ENCODE measurements around the gene ERAS. TPM values are rescaled to one million over a fixed set of nuclear protein-coding genes. Genes with fewer than 3 reads are reported as not detected.
"Not testable (repeated sequence)": the region's sequence is repeated elsewhere in the genome, so short reads cannot be mapped to it uniquely, and the experiment has no call there.

The ERAS gene
- total RNA-seq, 8 experiments from 2014 or later = 0.27 to 0.90 (median 0.46) TPM; not detected in 1

DNA sequence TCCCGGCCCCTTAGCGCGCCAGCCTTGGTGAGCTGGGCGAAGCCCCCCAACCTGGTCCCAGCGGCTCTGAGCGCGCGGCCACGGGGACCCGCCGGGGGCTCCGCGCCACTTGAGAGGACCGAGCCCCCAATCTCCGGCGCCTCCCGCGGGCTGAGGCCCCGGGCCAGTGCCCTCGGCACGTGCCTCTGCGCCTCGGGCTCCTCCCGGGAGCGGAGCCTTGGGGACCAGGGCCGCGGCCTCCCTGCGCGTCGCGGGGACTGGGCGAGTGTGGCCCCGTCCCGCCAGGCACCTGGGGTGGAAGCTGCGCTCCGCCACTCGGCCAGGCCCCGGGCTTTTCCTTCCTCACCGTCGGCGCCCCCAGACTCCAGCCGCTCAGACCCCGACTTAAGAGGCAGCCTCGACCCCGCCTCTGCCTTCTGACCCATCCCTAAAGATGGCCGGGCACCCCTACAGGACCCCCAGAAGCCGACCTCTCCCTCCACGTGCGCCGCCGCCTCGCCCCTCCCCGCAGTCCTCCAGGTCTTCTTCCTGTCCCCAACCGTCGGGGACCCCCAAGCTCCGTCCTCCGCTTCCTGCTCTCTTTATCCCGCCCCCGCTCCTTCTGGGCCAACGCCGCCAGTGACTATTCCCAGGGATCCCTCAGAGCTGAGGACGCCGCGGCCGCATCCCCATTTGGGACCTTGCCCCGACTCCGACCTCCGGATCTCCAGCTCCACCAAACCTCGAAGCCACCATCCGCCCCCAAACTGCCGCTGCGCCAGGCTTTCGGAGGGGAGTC lies 752 bp downstream of the ERAS start:
- 70% methylated on average over 8 of the region's 73 CpGs; no CpG with 5 or more reads in 9 of the 10 experiments for WGBS, 10 experiments
- no peak overlapping the region for H3K4me3 ChIP-seq

DNA sequence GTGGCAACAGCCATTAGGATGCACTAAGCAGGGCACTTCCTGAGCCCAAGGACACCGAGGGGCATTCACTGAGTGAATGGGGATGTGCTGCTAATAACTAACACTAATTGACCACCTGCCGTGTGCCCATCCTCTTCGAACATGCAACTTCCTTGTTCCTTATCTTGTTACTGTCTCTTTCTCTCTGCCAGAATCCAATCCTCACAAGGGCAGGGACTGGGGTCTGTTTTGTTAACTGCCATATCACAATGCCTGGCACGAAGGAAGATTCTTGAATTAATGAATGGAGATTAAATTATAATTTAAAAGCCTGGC lies 1.3 kb downstream of the ERAS start:
- no peak overlapping the region for H3K27ac ChIP-seq
- in situ Hi-C loops (cut with MboI; ENCODE audit: low pct_unique_long_range_greater_than_20kb in 2 of 9, low sequenced_read_pairs in 9 of 9, unreplicated experiment in 9 of 9) = no loop called here
- WGBS, 10 experiments = 60 to 64% methylated on average over 1 to 3 of the region's 4 CpGs; no CpG with 5 or more reads in 8 of the 10 experiments
- ATAC-seq (replicated peaks in 6 of 8) = no peak
- peaks cover 3 to 4% of the 10 kb centered on the region in 2 donors for H3K4me1 ChIP-seq (replicated peaks in 1 of 2)
- no peak overlapping the region for H3K4me3 ChIP-seq

More for the DNA sequence above, 752 bp downstream of the ERAS start:
- in situ Hi-C loops (cut with MboI; ENCODE audit: low pct_unique_long_range_greater_than_20kb in 2 of 9, low sequenced_read_pairs in 9 of 9, unreplicated experiment in 9 of 9) = no loop called here
- Histone ChIP-seq H3K27ac (no peak overlapping the region), H3K4me1 (replicated peaks in 1 of 2) (peaks cover 0 to 2% of the 10 kb centered on the region in 2 donors)
- no peak for ATAC-seq (replicated peaks in 6 of 8)

DNA sequence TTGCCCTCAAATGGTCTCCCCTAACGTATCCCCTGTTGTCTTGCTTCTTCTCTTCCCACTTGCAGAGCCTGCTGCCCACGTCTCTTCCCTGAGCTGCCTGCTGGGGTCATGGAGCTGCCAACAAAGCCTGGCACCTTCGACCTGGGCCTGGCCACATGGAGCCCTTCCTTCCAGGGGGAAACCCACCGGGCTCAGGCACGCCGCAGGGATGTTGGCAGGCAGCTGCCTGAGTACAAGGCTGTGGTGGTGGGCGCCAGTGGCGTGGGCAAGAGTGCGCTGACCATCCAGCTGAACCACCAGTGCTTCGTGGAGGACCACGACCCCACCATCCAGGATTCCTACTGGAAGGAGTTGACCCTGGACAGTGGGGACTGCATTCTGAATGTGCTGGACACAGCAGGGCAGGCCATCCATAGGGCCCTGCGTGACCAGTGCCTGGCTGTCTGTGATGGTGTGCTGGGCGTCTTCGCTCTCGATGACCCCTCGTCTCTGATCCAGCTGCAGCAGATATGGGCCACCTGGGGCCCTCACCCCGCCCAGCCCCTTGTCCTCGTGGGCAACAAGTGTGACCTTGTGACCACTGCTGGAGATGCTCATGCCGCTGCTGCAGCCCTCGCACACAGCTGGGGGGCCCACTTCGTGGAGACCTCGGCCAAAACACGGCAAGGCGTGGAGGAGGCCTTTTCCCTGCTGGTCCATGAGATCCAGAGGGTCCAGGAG lies 2.9 kb downstream of the ERAS start:
- WGBS, 10 experiments = 45 to 90% methylated on average over 2 to 8 of the region's 24 CpGs; no CpG with 5 or more reads in 8 of the 10 experiments
- H3K27ac ChIP-seq = no peak overlapping the region
- H3K4me1 ChIP-seq (replicated peaks in 1 of 2) = peaks cover 5 to 15% of the 10 kb centered on the region in 2 donors
- ATAC-seq (replicated peaks in 6 of 8) = no peak
- in situ Hi-C loops (cut with MboI; ENCODE audit: low pct_unique_long_range_greater_than_20kb in 2 of 9, low sequenced_read_pairs in 9 of 9, unreplicated experiment in 9 of 9) = no loop called here
- no peak overlapping the region for H3K4me3 ChIP-seq

DNA sequence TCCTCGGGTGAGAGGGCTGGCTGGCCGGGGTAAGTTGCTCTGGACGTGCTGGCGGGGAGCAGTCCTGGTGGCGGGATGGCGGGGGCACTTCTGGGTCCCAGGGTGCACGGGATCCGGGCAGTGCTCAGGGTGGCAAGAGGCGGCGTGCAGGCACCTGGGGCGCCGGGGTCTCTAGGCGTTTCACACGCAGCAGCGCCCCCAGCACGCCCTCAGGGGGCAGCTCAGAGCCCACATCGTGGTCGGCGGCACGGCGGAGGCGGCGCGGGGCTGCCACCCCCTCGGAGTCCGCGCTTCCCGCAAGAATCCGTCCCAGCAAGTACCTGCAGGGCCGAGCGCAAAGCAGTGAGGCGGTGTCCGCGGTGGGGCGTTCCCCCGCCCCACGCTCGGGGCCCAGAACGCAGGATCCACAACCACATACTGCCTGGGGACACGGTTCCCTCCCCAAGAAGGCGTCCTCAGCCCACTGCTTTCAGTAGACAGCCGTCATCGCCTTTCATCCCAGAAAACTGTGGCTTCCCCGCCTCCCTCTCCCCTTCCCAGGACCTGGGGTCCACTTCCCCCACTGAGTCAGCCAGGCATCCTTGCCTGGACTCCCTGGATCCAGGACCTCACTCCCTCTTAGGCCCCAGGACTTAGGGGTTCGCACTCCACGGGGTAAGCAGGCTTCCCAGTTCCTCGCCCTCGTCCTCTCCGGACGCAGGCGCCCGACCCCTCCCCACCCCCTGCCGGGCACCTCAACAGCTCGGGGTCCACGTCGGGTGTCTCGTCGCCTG lies 5.0 kb downstream of the ERAS start:
- peak in 1 of 8 experiments; percentile 18 for ATAC-seq (replicated peaks in 6 of 8)
- 49% methylated on average over 11 of the region's 58 CpGs; no CpG with 5 or more reads in 9 of the 10 experiments for WGBS, 10 experiments
- in situ Hi-C loops (cut with MboI; ENCODE audit: low pct_unique_long_range_greater_than_20kb in 2 of 9, low sequenced_read_pairs in 9 of 9, unreplicated experiment in 9 of 9) = no loop called here

DNA sequence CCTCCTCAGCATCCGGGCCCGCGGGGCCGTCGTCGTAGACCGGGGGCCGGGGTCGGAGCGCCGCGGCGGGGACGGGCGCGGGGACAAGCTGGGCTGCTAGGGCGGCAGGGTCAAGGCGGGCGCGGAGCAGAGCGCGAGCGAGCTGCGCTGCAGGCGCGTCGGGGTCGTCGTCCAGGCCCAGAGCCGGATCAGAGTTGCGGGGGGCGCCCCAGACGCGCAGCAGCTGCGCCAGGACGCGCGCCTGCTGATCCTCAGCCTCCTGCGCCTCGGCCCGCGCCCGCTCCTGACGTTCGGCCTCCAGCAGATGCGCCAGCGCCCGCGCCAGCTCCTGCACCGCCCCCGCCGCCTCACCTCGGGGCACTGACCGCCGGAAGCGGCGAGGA lies 5.6 kb downstream of the ERAS start:
- in situ Hi-C loops (cut with MboI; ENCODE audit: low pct_unique_long_range_greater_than_20kb in 2 of 9, low sequenced_read_pairs in 9 of 9, unreplicated experiment in 9 of 9) = no loop called here
- Histone ChIP-seq H3K27ac (no peak overlapping the region), H3K4me1 (replicated peaks in 1 of 2) (peaks cover 9 to 22% of the 10 kb centered on the region in 2 donors), H3K4me3 (peak overlapping the region in 4 of 5 donors; percentile 2 to 31 (median 12))
- WGBS, 10 experiments = no CpG with 5 or more reads among the region's 57 CpGs
- no peak for ATAC-seq (replicated peaks in 6 of 8)

More for the DNA sequence above, 5.0 kb downstream of the ERAS start:
- Histone ChIP-seq H3K4me3 (peak overlapping the region in 3 of 5 donors; percentile 7 to 31 (median 16)), H3K4me1 (replicated peaks in 1 of 2) (peaks cover 9 to 21% of the 10 kb centered on the region in 2 donors), H3K27ac (no peak overlapping the region)

DNA sequence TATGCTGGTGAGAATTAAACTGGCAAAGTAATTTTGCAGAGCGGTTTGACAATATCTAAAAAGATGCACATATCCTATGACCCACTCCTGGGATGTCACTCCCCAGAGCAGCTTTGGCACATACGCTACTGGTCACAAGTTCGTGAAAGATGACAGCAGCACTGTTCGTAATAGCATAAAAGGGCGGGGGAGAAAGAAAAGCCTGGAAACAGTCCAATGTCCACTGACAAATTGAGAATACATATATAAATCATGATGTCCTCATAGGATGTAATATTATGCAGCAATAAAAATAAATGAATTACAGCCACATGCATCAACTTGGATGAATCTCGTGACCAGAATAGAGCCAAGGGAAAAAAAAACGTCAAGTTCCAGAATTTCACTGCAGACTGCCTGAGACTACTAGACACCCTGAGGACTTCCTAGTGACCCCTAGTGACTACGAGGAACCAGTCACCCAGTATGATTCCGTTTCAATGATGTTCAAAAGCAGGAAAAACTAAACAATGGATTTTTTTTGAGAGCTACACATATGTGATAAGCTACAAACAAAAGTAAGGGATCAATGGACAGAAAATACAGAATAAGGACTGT lies 7.3 kb downstream of the ERAS start:
- Histone ChIP-seq H3K4me3 (peak overlapping the region; percentile 64 to 99 (median 73)), H3K27ac (peak overlapping the region in 1 of 2 donors; percentile 84), H3K4me1 (replicated peaks in 1 of 2) (peaks cover 9 to 22% of the 10 kb centered on the region in 2 donors)
- 0 to 60% (median 23%) methylated on average over 1 to 7 of the region's 9 CpGs; no CpG with 5 or more reads in 4 of the 10 experiments for WGBS, 10 experiments
- in situ Hi-C loops (cut with MboI; ENCODE audit: low pct_unique_long_range_greater_than_20kb in 2 of 9, low sequenced_read_pairs in 9 of 9, unreplicated experiment in 9 of 9) = no loop called here
- ATAC-seq (replicated peaks in 6 of 8) = peak; percentile 48 to 74 (median 66)

DNA sequence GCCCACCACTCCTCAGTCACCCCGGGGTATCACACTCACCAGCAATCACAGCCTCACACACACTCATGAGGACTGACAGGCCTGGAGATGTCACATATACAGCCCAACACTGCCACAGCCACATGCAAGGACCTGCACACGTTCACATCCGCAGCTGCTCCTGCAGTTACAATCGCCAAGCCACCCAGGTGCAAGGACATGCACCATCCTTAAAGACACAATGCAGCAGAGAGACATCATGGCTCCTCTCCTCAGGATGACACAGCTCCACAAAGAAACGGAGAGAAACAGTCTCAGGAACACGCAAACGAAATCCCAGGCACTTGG lies 8.0 kb downstream of the ERAS start:
- peak overlapping the region; percentile 63 to 84 for H3K27ac ChIP-seq
- 0 to 42% methylated on average over 3 to 5 of the region's 7 CpGs; no CpG with 5 or more reads in 8 of the 10 experiments for WGBS, 10 experiments
- H3K4me1 ChIP-seq (replicated peaks in 1 of 2) = peaks cover 9 to 22% of the 10 kb centered on the region in 2 donors
- in situ Hi-C loops (cut with MboI; ENCODE audit: low pct_unique_long_range_greater_than_20kb in 2 of 9, low sequenced_read_pairs in 9 of 9, unreplicated experiment in 9 of 9) = no loop called here
- H3K4me3 ChIP-seq = peak overlapping the region; percentile 64 to 99 (median 73)
- peak in 7 of 8 experiments; percentile 9 to 45 (median 24) for ATAC-seq (replicated peaks in 6 of 8)

DNA sequence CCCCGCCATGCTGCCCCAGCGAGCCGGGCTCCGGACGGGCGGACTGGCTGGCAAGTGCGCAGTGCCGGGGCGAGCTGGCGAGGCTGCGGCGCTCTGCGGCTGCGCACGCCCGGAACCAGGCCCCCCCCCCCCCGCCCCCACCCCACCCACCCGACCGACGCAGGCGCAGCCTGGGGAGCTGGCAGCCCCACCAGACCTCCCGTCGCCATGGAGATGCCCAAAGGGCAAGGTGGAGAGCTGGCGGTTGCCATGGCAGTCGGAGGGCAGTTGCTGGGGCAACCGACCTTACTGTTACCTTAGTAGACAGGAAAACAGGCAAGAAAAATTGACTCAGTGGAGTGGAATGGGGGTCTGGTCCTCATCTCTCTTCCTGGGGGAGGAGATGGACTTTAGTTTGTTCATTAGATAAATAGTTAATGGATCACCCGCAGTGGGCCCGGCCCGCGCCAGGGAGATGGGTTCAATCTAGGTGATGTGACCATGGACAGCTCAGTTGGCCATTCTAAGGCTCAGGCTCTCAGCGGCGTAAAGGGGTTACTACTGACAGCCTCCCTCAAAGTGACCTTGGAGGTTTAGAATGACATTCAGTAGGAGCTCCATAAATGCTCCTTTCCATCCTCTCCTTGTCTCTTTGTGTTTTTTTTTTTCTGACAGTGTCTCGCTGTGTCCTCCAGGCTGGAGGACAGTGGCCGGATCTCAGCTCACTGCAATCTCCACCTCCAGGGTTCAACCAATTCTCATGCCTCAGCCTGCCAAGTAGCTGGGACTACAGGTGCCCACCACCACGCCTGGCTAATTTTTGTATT lies 9.4 kb downstream of the ERAS start, which contains the start of gene PCSK1N:
PCSK1N (minus strand) TSS at position 87 of the 806 bp plus-strand sequence; CDS start at position 9, 78 bp downstream.
- Histone ChIP-seq H3K4me1 (replicated peaks in 1 of 2) (peaks cover 9 to 22% of the 10 kb centered on the region in 2 donors), H3K4me3 (peak within 1 kb of the TSS; percentile 64 to 99 (median 73)), H3K27ac (peak within 1 kb of the TSS; percentile 80 to 84)
- 18 to 86% (median 53%) methylated on average over 1 to 10 of the region's 35 CpGs; no CpG with 5 or more reads in 6 of the 10 experiments for WGBS, 10 experiments
- in situ Hi-C loops (cut with MboI; ENCODE audit: low pct_unique_long_range_greater_than_20kb in 2 of 9, low sequenced_read_pairs in 9 of 9, unreplicated experiment in 9 of 9) = no loop called here
- peak in 7 of 8 experiments; percentile 12 to 74 (median 62) for ATAC-seq (replicated peaks in 6 of 8)

DNA sequence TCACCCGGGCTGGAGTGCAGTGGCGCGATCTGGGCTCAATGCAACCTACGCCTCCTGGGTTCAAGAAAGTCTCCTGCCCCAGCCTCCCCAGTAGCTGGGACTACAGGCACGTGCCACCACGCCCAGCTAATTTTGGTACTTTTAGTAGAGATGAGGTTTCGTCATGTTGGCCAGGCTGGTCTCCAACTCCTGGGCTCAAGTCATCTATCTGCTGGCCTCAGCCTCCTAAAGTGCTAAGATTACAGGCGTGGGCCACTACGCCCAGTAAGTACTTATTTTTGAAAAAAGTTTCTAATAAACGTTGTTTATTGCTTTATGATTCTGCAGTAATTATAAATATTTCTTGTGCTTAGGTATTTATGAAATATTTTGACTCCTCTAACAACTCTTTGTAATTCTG lies 13.4 kb downstream of the ERAS start:
- WGBS, 10 experiments = 50 to 84% methylated on average over 3 to 4 of the region's 10 CpGs; no CpG with 5 or more reads in 8 of the 10 experiments
- ATAC-seq (replicated peaks in 6 of 8) = no peak
- H3K4me1 ChIP-seq (replicated peaks in 1 of 2) = peaks cover 4 to 7% of the 10 kb centered on the region in 2 donors
- H3K4me3 ChIP-seq = no peak overlapping the region
- in situ Hi-C loops (cut with MboI; ENCODE audit: low pct_unique_long_range_greater_than_20kb in 2 of 9, low sequenced_read_pairs in 9 of 9, unreplicated experiment in 9 of 9) = no loop called here
- H3K27ac ChIP-seq = no peak overlapping the region

DNA sequence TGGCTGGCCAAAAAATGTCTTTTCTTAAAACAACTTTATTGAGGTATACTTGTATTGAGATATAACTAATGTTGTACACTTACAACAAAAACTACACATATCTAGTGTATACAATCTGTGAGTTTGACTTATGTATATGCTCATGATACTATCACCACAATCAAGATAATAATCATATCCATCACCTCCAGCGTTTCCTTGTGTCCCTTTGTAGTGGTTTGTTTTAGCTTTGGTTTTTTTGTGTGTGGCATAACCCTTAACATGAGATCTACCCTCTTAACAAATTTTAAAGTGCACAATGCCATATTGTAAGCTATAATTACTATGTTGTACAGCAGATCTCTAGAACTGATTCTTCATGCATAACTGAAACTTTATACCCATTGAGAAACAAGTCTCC lies 22.5 kb downstream of the ERAS start:
- H3K4me1 ChIP-seq (replicated peaks in 1 of 2) = no peaks in the 10 kb centered on the region
- WGBS, 10 experiments = 29 to 86% (median 80%) methylated on average over 1 of the region's 1 CpG; no CpG with 5 or more reads in 7 of the 10 experiments
- no peak overlapping the region for H3K4me3 ChIP-seq
- in situ Hi-C loops (cut with MboI; ENCODE audit: low pct_unique_long_range_greater_than_20kb in 2 of 9, low sequenced_read_pairs in 9 of 9, unreplicated experiment in 9 of 9) = no loop called here
- ATAC-seq (replicated peaks in 6 of 8) = no peak
- no peak overlapping the region for H3K27ac ChIP-seq

DNA sequence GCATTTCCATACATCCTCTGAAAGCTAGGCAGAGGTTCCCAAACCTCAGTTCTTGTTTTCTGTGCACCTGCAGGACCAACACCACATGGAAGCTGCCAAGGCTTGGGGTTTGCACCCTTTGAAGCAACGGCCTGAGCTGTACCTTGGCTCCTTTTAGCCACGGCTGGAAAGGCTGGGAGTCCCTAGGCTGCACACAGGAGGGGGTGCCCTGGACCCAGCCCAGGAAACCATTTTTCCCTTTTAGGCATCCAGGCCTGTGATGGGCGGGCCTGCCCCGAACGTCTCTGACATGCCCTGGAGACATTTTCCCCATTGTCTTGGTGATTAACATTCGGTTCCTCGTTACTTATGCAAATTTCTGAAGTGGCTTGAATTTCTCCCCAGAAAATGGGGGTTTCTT lies 26.5 kb downstream of the ERAS start:
- no peaks in the 10 kb centered on the region for H3K4me1 ChIP-seq (replicated peaks in 1 of 2)
- no peak overlapping the region for H3K4me3 ChIP-seq
- 26 to 87% (median 58%) methylated on average over 1 to 6 of the region's 7 CpGs; no CpG with 5 or more reads in 4 of the 10 experiments for WGBS, 10 experiments
- ATAC-seq (replicated peaks in 6 of 8) = no peak
- in situ Hi-C loops (cut with MboI; ENCODE audit: low pct_unique_long_range_greater_than_20kb in 2 of 9, low sequenced_read_pairs in 9 of 9, unreplicated experiment in 9 of 9) = no loop called here
- no peak overlapping the region for H3K27ac ChIP-seq

DNA sequence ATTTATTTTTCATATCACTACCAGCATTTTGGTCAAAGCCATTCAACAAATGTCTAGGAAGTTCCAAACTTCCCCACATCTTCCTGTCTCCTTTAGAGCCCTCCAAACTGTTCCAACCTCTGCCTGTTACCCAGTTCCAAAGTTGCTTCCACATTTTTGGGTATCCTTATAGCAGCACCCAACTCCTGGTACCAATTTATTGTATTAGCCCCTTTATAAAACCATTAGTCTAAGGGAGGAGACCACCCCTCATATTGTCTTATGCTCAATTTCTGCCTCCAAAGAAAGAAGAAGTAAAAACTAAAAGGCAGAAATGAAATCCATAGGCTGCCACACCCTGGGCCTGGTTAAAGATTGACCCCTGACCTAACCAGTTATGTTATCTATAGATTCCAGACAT lies 27.2 kb downstream of the ERAS start:
- ATAC-seq (replicated peaks in 6 of 8); in situ Hi-C loops (cut with MboI; ENCODE audit: low pct_unique_long_range_greater_than_20kb in 2 of 9, low sequenced_read_pairs in 9 of 9, unreplicated experiment in 9 of 9); H3K4me1 ChIP-seq (replicated peaks in 1 of 2); H3K4me3 ChIP-seq; H3K27ac ChIP-seq: not testable (repeated sequence)

Data from motor neuron (in vitro differentiated cells).